ENCODE results near the gene PDK2. TPM values are rescaled to one million over a fixed set of nuclear protein-coding genes. Genes with fewer than 3 reads are reported as not detected.

Gene PDK2
- total and polyA plus RNA-seq, 2 experiments from 2014 or later = 12.0 to 15.9 TPM

GRCh38 chr17:50056217-50056960 is 38.8 kb upstream of the PDK2 start:
- Histone ChIP-seq H3K9me2 (ENCODE audit: insufficient read depth) (no peaks in the 10 kb centered on the region), H3K27ac (ENCODE audit: low read depth) (no peak overlapping the region), H2AFZ (peak overlapping the region; percentile 98), H3K79me2 (replicated peaks; ENCODE audit: insufficient read depth) (no peaks in the 10 kb centered on the region), H3F3A (replicated peaks; ENCODE audit: low read depth) (peaks cover 18% of the 10 kb centered on the region), H3K4me3 (peak overlapping the region; percentile 58), H3K27me3 (ENCODE audit: insufficient read depth) (peaks cover 19% of the 10 kb centered on the region), H3K36me3 (ENCODE audit: insufficient read depth) (no peaks in the 10 kb centered on the region), H3K4me1 (ENCODE audit: insufficient read depth) (peaks cover 24% of the 10 kb centered on the region; the same call in 1 of the 2 replicates), H3K4me2 (peak overlapping the region; percentile 84), H4K20me1 (replicated peaks; ENCODE audit: insufficient read depth) (no peaks in the 10 kb centered on the region)
- peak; percentile 75 for ATAC-seq
- Mint-ChIP-seq H3K4me1 (peaks cover 44% of the 10 kb centered on the region), H3K9me3 (no peaks in the 10 kb centered on the region), H3K27me3 (ENCODE audit: insufficient read depth, low read depth, poor library complexity) (peaks cover 46% of the 10 kb centered on the region), H3K36me3 (ENCODE audit: low read depth) (peaks cover 4% of the 10 kb centered on the region; the same call in 1 of the 3 replicates), H3K4me3 (peak overlapping the region; percentile 85), H3K27ac (no peak overlapping the region)
- TF ChIP-seq NANOG (IDR thresholded peaks at IDR 0.05; ENCODE audit: borderline replicate concordance) (no peak), CREB1 (CRISPR knock-in tag; IDR thresholded peaks at IDR 0.05; ENCODE audit: low read depth) (no peak), ZNF462 (CRISPR knock-in tag; IDR thresholded peaks at IDR 0.05) (no peak), CTCF (conservative IDR thresholded peaks at IDR 0.05; ENCODE audit: low read depth in 2 of 2) (peak in 1 of 2 experiments; percentile 58; a peak in 3 of 4 replicates), ZNF114 (CRISPR knock-in tag; IDR thresholded peaks at IDR 0.05) (no peak), EZH2phosphoT487 (IDR thresholded peaks at IDR 0.05; ENCODE audit: unreplicated experiment) (no peak), ZNF331 (CRISPR knock-in tag; IDR thresholded peaks at IDR 0.05; ENCODE audit: low read depth) (no peak), ETS1 (IDR thresholded peaks at IDR 0.05) (peak; percentile 38; the same call in 1 of the 2 replicates)
- peak; percentile 92 for DNase-seq (ENCODE audit: low spot score)
